HEK293 (cell line): ENCODE results near the gene EPS8L3.

ENCODE experiments used
- CTCF ChIA-PET: fragments of 350-600 bp; formaldehyde crosslinking; extraction: SDS; loops from one replicate; lab custom pipeline; 2021; ENCODE audit warnings: antibody characterized with exemption; lab: Yijun Ruan, JAX
- POLR2A ChIA-PET: fragments of 300-600 bp; formaldehyde crosslinking; extraction: SDS; loops from one replicate; lab custom pipeline; 2020; ENCODE audit warnings: antibody characterized with exemption, inconsistent platforms; lab: Yijun Ruan, JAX
- H3K27ac ChIP-seq: fragments of 200-500 bp; sonication (Bioruptor generic); 2 replicates; pipeline ENCODE4 v1.5.1; 2014; ENCODE audit warnings: low read depth, low read length, control low read depth, inconsistent platforms; ENCODE audit errors: extremely low read depth
- H3K36me3 ChIP-seq, 2 experiments: fragments of 200-500 bp in 1 of 2; sonication (Bioruptor generic) in 1 of 2; 1 replicate in 1 of 2; 2 replicates in 1 of 2; pipeline ENCODE4 v1.5.1; 2014 to 2017; ENCODE audit warnings: inconsistent platforms in 2 of 2, low read length in 2 of 2; ENCODE audit not compliant: control insufficient read depth in 2 of 2, insufficient read depth in 1 of 2
- H3K4me1 ChIP-seq: fragments of 200-500 bp; sonication (Bioruptor generic); 2 replicates; pipeline ENCODE4 v1.5.1; 2014; ENCODE audit warnings: mild to moderate bottlenecking, low read length, inconsistent platforms; ENCODE audit not compliant: control insufficient read depth, insufficient read depth
- H3K4me3 ChIP-seq: 2 replicates; pipeline ENCODE4 v1.5.1; 2011; ENCODE audit warnings: low read depth, mild to moderate bottlenecking, control low read depth, low read length, moderate library complexity
- H3K9me3 ChIP-seq: fragments of 200-500 bp; sonication (Bioruptor generic); 2 replicates; pipeline ENCODE4 v1.5.1; 2014; ENCODE audit warnings: low read depth, low read length, inconsistent platforms; ENCODE audit not compliant: control insufficient read depth, insufficient read depth
- MZF1 ChIP-seq: fragments of 450-650 bp; formaldehyde crosslinking; IDR thresholded peaks from 2 replicates; pipeline ENCODE4 v1.5.1; 2017; ENCODE audit warnings: missing biosample characterization, missing genetic modification characterization, borderline replicate concordance
- ZBTB6 ChIP-seq: fragments of 450-650 bp; formaldehyde crosslinking; IDR thresholded peaks from 2 replicates; pipeline ENCODE4 v1.5.1; 2017; ENCODE audit warnings: missing biosample characterization, missing genetic modification characterization
- ZEB2 ChIP-seq: fragments of 450-650 bp; formaldehyde crosslinking; IDR thresholded peaks from 2 replicates; pipeline ENCODE4 v1.5.1; 2016; ENCODE audit warnings: missing biosample characterization, missing genetic modification characterization
- ZFP41 ChIP-seq: fragments of 450-650 bp; formaldehyde crosslinking; IDR thresholded peaks from 2 replicates; pipeline ENCODE4 v1.5.1; 2016; ENCODE audit warnings: missing biosample characterization, missing genetic modification characterization, borderline replicate concordance
- ZNF132 ChIP-seq: fragments of 450-650 bp; formaldehyde crosslinking; IDR thresholded peaks from 2 replicates; pipeline ENCODE4 v1.5.1; 2017; ENCODE audit warnings: missing biosample characterization, missing genetic modification characterization, borderline replicate concordance
- ZNF174 ChIP-seq: fragments of 450-650 bp; formaldehyde crosslinking; IDR thresholded peaks from 2 replicates; pipeline ENCODE4 v1.5.0; 2017; ENCODE audit warnings: missing biosample characterization, mild to moderate bottlenecking, missing genetic modification characterization
- ZNF391 ChIP-seq: fragments of 450-650 bp; formaldehyde crosslinking; IDR thresholded peaks from 2 replicates; pipeline ENCODE4 v1.5.1; 2016; ENCODE audit warnings: low read depth, missing biosample characterization, missing genetic modification characterization, borderline replicate concordance
- ZNF404 ChIP-seq: fragments of 450-650 bp; formaldehyde crosslinking; IDR thresholded peaks from 2 replicates; pipeline ENCODE4 v1.5.1; 2017; ENCODE audit warnings: missing biosample characterization, missing genetic modification characterization
- ZNF501 ChIP-seq: fragments of 450-650 bp; formaldehyde crosslinking; IDR thresholded peaks from 2 replicates; pipeline ENCODE4 v1.5.1; 2016; ENCODE audit warnings: missing biosample characterization, missing genetic modification characterization
- ZNF558 ChIP-seq: fragments of 450-650 bp; formaldehyde crosslinking; IDR thresholded peaks from 2 replicates; pipeline ENCODE4 v1.5.1; 2016; ENCODE audit warnings: missing biosample characterization, missing genetic modification characterization
- ZNF596 ChIP-seq: fragments of 450-650 bp; IDR thresholded peaks from 2 replicates; pipeline ENCODE4 v1.5.0; 2018; ENCODE audit warnings: missing biosample characterization, mild to moderate bottlenecking, missing genetic modification characterization, moderate library complexity
- ZNF600 ChIP-seq: fragments of 450-650 bp; formaldehyde crosslinking; IDR thresholded peaks from 2 replicates; pipeline ENCODE4 v1.5.1; 2016; ENCODE audit warnings: missing biosample characterization, missing genetic modification characterization
- ZNF621 ChIP-seq: fragments of 450-650 bp; formaldehyde crosslinking; IDR thresholded peaks from 2 replicates; pipeline ENCODE4 v1.5.1; 2017; ENCODE audit warnings: missing biosample characterization, missing genetic modification characterization
- ZNF654 ChIP-seq: fragments of 450-650 bp; formaldehyde crosslinking; IDR thresholded peaks from 2 replicates; pipeline ENCODE4 v1.5.1; 2016; ENCODE audit warnings: low read depth, missing biosample characterization, missing genetic modification characterization
- ZNF747 ChIP-seq: fragments of 450-650 bp; formaldehyde crosslinking; IDR thresholded peaks from 2 replicates; pipeline ENCODE4 v1.5.1; 2016; ENCODE audit warnings: missing biosample characterization, missing genetic modification characterization
- ZNF830 ChIP-seq: fragments of 450-650 bp; IDR thresholded peaks from 2 replicates; pipeline ENCODE4 v1.5.0; 2018; ENCODE audit warnings: missing biosample characterization, missing genetic modification characterization, low read depth, mild to moderate bottlenecking, moderate library complexity
- TF ChIP-seq, protein P1 (sequence below): fragments of 450-650 bp; formaldehyde crosslinking; IDR thresholded peaks from 2 replicates; pipeline ENCODE4 v1.5.1; 2016; ENCODE audit warnings: missing biosample characterization, missing genetic modification characterization, borderline replicate concordance
- TF ChIP-seq, protein P2 (sequence below): fragments of 450-650 bp; formaldehyde crosslinking; IDR thresholded peaks from 2 replicates; pipeline ENCODE4 v1.5.1; 2016; ENCODE audit warnings: missing biosample characterization, missing genetic modification characterization
- TF ChIP-seq, protein P3 (sequence below): fragments of 450-650 bp; formaldehyde crosslinking; conservative IDR thresholded peaks from 2 replicates; pipeline ENCODE4 v1.5.1; 2016; ENCODE audit warnings: low read depth, missing biosample characterization, missing genetic modification characterization

EPS8L3 gene

DNA sequence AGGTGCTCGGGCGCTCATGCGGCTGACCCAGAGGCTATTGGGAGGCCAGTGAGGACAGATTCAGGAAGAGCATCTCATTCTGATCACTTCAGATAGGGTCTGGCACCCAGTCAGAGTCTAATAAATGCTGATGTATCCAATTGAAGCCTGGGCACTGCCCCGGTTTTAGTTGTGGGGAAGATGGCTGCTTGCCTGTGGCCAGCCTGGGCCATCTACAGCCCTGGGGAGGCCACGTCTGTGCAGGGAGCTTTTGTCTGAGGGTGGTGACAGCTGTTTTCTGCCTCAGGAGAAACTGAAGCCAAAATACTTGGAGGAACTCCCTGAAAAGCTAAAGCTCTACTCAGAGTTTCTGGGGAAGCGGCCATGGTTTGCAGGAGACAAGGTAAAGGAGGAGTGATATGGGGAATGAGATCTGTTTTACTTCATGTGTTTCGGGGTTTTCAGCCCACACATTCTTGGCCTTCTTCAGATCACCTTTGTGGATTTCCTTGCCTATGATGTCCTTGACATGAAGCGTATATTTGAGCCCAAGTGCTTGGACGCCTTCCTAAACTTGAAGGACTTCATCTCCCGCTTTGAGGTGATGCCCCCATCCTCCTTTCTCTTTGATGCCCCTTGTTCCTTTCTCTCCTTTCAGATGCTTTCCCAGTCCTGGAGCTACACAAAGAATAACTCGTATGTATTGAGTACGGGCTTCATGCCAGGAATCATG, 48.9 kb downstream of the EPS8L3 start:
- TF ChIP-seq ZNF600 (tag by site-specific recombination) (no peak), ZNF132 (tag by site-specific recombination) (no peak), ZNF654 (tag by site-specific recombination) (no peak), ZEB2 (tag by site-specific recombination) (no peak), ZBTB6 (no peak), ZNF596 (no peak), ZNF391 (tag by site-specific recombination) (no peak), ZNF174 (no peak), ZNF501 (no peak), ZNF404 (tag by site-specific recombination) (no peak), ZNF830 (tag by site-specific recombination) (no peak), ZNF621 (tag by site-specific recombination) (no peak), ZNF558 (no peak), ZFP41 (no peak), ZNF747 (tag by site-specific recombination) (no peak), MZF1 (tag by site-specific recombination) (no peak)
- TF ChIP-seq, protein P1, sequence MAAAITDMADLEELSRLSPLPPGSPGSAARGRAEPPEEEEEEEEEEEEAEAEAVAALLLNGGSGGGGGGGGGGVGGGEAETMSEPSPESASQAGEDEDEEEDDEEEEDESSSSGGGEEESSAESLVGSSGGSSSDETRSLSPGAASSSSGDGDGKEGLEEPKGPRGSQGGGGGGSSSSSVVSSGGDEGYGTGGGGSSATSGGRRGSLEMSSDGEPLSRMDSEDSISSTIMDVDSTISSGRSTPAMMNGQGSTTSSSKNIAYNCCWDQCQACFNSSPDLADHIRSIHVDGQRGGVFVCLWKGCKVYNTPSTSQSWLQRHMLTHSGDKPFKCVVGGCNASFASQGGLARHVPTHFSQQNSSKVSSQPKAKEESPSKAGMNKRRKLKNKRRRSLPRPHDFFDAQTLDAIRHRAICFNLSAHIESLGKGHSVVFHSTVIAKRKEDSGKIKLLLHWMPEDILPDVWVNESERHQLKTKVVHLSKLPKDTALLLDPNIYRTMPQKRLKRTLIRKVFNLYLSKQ (tag by site-specific recombination), result no peak
- TF ChIP-seq, protein P2, sequence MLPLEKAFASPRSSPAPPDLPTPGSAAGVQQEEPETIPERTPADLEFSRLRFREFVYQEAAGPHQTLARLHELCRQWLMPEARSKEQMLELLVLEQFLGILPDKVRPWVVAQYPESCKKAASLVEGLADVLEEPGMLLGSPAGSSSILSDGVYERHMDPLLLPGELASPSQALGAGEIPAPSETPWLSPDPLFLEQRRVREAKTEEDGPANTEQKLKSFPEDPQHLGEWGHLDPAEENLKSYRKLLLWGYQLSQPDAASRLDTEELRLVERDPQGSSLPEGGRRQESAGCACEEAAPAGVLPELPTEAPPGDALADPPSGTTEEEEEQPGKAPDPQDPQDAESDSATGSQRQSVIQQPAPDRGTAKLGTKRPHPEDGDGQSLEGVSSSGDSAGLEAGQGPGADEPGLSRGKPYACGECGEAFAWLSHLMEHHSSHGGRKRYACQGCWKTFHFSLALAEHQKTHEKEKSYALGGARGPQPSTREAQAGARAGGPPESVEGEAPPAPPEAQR (tag by site-specific recombination), result no peak
- TF ChIP-seq, protein P3, sequence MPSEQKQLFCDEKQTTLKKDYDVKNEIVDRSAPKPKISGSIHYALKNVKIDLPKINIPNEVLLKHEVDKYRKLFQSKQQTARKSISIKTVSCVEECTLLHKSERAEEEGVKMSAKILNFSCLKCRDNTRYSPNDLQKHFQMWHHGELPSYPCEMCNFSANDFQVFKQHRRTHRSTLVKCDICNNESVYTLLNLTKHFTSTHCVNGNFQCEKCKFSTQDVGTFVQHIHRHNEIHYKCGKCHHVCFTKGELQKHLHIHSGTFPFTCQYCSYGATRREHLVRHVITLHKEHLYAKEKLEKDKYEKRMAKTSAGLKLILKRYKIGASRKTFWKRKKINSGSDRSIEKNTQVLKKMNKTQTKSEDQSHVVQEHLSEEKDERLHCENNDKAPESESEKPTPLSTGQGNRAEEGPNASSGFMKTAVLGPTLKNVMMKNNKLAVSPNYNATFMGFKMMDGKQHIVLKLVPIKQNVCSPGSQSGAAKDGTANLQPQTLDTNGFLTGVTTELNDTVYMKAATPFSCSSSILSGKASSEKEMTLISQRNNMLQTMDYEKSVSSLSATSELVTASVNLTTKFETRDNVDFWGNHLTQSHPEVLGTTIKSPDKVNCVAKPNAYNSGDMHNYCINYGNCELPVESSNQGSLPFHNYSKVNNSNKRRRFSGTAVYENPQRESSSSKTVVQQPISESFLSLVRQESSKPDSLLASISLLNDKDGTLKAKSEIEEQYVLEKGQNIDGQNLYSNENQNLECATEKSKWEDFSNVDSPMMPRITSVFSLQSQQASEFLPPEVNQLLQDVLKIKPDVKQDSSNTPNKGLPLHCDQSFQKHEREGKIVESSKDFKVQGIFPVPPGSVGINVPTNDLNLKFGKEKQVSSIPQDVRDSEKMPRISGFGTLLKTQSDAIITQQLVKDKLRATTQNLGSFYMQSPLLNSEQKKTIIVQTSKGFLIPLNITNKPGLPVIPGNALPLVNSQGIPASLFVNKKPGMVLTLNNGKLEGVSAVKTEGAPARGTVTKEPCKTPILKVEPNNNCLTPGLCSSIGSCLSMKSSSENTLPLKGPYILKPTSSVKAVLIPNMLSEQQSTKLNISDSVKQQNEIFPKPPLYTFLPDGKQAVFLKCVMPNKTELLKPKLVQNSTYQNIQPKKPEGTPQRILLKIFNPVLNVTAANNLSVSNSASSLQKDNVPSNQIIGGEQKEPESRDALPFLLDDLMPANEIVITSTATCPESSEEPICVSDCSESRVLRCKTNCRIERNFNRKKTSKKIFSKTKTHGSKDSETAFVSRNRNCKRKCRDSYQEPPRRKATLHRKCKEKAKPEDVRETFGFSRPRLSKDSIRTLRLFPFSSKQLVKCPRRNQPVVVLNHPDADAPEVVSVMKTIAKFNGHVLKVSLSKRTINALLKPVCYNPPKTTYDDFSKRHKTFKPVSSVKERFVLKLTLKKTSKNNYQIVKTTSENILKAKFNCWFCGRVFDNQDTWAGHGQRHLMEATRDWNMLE (tag by site-specific recombination), result no peak
- H3K9me3 ChIP-seq, result no peaks in the 10 kb centered on the region
- no peaks in the 10 kb centered on the region for H3K4me1 ChIP-seq
- H3K27ac ChIP-seq, result no peak overlapping the region
- H3K4me3 ChIP-seq, result no peak overlapping the region
- no peaks in the 10 kb centered on the region for H3K36me3 ChIP-seq
- CTCF ChIA-PET, result no interaction called here
- POLR2A ChIA-PET, result no interaction called here
